ENCODE data around the gene SIGLEC1. TPM values are rescaled to one million over a fixed set of nuclear protein-coding genes. Genes with fewer than 3 reads are reported as not detected.

The SIGLEC1 gene
- total RNA-seq, 1 donor from 2014 or later, result 45.1 TPM

DNA sequence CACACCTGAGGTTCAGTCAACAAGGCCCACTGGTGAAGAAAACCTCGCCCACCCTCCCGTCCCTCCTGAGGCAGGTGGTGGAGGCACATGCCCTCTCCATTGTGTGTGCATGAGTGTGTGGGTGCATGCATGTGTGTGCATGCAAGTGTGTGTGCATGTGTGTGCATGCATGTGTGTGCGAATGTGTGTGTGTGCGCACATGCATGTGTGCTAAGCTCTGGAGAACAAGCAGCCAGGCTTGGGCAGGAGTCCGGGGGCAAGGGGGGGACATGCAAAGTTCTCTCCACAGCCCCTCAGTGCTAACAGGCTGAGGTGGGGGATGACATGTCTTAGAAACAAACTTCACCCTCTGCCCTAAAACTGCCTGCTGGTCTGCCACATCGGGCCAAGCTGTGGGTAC lies 17.0 kb upstream of the SIGLEC1 start:
- DNase-seq (ENCODE audit: low spot score), result no peak

DNA sequence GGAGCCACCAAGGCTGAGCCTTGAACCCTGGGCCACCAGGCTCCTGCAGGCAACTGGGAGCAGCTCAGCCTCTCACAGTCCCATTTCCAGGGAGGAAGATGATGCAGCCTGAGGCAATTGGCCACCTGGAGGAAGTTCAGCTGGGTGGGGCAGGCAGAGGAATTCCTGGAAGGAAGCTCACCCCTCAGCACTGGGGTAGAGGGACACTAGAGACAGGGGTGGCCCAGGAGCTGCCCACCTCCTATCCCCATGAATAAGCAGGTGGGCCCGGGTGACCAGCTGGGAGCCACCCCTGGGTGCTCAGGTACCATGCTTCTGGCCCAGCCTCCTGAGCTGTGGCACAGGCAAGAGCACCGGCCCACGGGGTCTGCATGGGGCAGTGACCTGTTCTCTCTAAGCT lies 16.5 kb upstream of the SIGLEC1 start:
- DNase-seq (ENCODE audit: low spot score), result no peak

DNA sequence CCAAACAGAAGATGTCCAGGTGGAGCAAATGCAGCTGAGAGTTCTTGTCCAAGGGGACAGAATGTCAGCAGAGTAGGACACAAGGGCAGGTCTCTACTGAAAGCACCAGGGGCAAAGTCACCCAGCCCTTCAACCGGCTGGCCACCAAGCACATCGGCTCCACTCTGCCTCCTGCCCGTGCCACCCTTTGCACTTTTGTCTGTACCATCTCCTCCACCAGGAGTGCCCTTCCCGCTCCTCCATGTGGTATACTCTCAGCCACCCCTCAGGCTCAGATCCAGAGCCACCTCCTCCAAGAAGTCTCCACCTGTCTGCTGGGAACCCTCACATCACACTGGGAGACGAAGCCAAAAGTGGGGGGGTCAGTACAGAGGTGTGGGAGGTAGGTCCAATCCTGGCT lies 16.0 kb upstream of the SIGLEC1 start:
- no peak for DNase-seq (ENCODE audit: low spot score)

DNA sequence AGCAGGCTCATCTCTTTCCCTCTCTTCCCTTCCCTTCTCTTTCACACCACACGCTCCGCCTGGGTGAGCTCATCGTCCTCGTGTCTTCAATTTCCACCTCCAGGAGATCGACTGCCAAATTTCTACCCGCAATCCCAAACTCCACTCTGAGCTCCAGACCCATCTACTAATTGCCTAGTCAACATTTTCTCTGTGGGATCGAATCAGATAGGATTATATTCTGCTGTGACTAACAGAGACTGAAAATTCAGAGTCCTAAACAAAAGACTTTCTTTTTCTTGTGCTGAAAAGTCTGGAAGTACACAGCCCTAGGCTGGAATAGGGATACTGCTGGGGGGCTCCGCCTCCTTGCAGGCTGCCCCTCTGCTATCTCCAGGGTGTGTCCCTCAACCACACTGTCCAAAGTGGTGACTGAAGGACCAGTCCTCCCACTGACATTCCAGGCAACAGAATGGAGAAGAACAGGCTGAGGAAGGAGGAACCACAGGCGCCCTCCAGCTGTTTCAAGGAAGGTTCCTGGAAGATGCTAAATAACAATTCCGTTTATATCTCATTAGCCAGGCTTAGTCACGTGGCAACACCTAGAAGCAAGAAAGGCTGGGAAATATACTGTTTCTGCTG lies 15.1 kb upstream of the SIGLEC1 start:
- no peak for DNase-seq (ENCODE audit: low spot score)

DNA sequence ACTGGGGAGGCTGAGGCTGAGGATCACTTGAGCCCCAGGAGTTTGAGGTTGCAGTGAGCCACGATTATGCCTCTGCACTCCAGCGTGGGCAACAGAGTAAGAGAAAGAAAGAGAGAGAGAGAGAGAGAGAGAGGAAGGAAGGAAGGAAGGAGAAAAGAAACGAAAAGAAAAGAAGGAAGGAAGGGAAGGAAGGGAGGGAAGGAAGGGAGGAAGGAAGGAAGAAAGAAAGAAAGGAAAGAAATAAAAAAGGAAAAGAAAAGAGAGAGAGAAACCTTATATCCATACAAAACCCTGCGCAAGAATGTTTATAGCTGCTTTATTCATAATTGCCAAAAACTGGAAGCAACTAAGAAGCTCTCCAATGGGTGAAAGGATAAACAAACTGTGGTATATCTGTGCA lies 12.0 kb upstream of the SIGLEC1 start:
- no peak for DNase-seq (ENCODE audit: low spot score)

DNA sequence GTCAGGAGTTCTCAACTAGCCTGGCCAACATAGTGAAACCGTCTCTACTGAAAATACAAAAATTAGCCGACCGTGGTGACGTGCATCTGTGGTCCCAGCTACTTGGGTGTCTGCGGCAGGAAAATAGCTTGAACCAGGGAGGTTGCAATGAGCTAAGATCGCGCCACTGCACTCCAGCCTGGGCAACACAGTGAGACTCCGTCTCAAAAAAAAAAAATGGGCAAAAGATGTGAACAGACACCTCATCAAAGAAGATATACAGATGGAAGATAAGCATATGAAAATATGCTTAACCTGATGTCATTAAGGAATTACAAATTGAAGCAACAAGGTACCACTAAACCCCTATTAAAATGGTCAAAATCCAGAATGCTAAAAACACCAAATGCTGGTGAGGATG lies 10.9 kb upstream of the SIGLEC1 start:
- DNase-seq (ENCODE audit: low spot score), result no peak

DNA sequence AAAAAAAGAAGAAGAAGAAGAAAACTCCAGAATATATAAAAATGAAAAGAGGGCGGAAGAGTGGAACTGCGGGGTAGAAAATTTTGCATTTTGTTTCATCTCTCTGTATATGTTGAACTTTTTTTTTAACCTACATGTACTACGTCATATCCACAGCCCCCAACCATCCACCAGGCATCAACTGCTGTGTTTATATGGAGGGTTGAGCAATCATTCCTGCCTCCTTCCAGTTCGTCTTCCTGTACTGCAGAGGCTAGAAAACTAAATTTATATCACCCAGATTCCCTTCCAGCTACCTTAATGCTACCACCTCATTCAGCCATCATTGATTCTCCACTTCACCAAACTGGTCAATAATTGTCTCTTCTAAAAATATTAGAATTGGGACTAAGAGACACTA lies 9.5 kb upstream of the SIGLEC1 start:
- no peak for DNase-seq (ENCODE audit: low spot score)

DNA sequence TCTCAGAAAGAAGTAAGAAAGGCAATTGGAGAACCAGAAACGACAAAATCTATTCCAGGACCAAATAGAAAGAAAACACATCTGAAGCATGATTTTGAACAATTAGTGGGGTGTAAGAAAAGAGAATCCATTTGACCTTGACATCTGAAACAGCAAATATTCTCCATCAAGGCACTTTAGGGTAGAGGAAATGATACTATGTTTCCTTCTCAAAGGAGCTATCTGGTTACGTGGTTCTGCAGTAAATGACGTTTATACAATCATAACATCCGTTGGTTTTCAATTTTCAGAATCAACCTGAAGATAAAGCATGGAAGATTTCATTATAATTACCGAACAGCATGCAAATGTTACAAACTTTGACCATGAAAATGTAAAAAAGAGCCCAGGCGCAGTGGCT lies 8.2 kb upstream of the SIGLEC1 start:
- DNase-seq (ENCODE audit: low spot score), result no peak

DNA sequence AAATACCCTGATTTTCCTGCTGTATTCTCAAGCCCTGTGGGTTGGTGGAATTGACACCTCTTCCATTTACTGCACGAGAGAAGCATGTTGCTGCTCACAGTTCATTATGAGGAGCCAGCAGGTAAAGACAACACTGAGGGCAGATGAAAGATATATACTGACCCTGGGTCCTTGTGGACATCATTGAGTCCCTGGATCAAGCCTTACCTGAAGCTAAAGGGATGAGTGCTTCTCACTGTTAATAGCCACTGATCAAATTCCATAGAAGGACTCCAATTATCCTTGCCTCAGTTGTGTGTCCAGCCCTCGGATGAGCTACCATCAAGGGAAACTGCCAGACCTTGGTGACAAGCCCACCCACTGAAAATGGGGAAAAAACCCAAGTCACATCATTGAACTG lies 7.7 kb upstream of the SIGLEC1 start:
- no peak for DNase-seq (ENCODE audit: low spot score)

DNA sequence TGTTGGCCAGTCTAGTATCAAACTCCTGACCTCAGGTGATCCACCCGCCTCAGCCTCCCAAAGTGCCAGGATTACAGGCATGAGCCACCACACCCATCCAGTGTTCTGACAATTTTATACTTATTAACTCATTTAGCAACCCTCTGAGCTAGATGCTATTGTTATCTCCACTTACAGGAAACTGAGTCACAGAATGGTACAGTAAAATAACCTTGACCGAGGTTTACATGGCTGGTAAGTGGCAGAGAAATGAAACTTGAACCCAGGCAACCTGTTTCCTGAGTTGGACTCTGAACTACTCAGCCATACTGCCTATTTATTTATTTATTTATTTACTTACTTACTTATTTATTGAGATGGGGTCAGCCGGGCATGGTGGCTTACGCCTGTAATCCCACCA lies 6.6 kb upstream of the SIGLEC1 start:
- no peak for DNase-seq (ENCODE audit: low spot score)

DNA sequence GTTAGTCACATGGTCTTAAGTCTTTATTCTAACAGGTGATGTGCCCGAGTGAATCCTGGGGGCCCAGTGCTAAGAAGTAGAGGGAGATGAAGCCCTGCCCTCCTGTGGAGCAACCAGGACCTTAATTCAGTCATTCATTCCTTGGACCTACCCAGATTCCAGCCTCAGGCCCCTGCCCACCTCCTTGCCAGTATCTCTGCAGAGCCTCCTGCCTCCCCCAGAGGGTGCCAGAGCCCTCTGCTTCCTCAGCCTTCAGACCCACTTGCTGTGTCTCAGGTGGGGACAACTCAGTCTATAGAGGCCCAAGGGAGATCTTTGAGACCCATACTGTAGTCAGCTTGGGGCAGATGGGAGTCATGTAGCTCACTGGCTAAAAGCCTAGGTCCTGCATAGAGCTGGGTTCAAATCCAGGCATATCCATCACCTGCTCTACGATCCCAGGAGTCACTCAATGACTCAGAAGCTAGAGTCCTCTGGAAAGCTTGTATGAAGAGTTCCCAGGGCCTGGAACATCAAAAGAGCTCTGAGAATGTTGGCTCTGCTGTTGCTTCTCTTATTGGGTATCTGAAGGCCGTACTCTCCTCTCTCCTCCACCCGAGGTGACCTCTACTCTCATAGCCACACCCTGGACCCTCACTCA lies 3.9 kb upstream of the SIGLEC1 start:
- no peak for DNase-seq (ENCODE audit: low spot score)

DNA sequence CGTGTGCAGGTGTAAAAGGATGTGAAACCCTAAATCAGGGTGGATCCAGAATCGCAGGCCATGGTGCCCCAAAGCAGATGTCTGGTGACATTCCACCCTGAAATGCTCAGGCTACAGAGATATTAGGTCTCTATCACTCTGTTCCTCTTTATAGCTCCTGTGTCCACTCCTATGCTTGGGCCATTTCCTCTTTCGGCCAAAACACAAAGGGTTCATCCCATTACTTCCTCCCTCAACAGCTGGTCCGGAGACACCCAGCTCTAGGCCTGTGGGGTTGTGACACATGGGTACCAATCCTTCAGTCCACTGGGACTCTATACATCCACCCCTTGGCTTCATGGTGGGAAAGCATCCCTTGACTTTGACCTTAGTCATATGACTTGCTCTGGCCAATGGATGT lies 1.7 kb upstream of the SIGLEC1 start:
- DNase-seq (ENCODE audit: low spot score), result no peak

DNA sequence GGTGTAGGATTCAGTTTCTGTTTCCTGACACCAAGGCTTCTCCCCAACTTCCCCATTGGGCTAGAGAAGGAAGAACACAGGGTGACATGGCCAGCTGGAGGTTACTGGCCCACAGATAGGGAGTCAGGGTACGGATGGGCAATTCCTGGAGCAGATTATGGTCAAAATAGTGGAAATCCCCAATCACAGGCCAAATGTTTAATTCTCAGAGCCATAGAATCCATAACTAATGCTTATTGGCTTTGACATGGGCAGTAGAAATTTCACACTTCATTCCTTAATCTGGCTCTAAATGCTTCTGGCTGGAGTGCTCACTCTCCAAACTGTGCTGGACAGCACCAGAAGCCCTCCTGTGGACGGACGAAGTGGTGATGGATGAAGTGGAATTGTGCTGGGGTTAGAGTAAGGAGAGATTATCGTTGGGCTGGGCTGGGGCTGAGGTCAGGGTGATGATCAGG lies 887 bp downstream of the SIGLEC1 start:
- no peak for DNase-seq (ENCODE audit: low spot score)

DNA sequence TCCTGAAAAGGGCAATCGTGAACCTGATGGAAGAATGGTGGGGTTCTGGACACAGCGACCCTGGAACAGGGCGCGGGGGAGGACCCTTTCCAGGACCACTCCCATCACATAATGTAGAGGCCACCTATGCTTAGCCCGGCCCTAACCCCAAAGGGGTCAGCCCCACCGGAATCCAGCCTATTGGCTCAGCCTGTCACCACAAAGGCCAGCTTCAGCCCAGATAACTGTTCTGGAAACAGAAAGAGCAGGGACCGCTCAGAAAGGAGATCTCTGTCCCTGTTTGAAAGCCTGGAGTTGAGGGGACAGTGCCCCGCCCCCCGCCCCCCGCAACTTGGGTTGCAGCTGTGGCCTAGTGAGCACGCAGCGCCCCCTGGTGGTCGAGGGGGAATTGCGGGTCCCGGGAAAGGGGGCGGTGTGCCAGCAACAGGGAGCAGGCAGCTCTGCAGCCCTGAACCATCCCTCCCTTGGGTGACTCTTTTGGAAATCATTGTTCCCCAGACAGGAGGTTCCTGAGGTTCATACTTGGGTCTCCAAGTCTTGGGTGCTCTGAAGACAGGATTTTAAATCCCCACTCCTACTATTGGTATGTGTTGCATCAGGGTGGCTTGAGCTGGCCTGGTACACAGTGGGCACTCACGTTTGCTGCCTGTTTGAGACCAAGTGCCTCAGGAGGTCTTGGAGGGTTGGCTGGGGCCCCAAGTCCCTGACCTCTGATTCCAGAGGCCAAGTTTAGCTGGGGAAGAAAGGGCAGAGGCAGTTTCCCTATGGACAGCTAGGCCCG lies 1.5 kb downstream of the SIGLEC1 start:
- peak; percentile 93 for DNase-seq (ENCODE audit: low spot score)

DNA sequence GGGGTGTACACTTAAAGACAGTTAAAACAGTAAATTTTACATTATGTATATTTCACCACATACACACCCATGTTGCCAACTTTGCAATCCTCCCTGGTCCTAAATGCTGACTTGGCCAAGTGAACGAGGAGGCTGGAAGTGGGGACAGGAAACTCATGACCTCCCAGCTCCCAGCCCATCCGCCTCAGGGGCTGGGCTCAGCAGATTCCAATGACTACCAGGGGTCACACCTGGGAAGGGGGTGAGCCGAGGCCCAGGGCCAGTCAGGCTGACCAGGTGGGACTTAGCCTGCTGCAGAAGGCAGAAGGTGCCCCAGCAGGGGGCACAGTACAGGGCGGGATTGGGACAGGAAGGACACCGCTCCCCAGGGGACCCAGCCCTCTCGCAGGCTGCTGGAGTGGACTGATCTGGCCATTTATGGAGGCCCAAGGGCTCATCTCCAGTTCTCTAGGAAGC lies 2.4 kb downstream of the SIGLEC1 start:
- DNase-seq (ENCODE audit: low spot score), result peak; percentile 81

DNA sequence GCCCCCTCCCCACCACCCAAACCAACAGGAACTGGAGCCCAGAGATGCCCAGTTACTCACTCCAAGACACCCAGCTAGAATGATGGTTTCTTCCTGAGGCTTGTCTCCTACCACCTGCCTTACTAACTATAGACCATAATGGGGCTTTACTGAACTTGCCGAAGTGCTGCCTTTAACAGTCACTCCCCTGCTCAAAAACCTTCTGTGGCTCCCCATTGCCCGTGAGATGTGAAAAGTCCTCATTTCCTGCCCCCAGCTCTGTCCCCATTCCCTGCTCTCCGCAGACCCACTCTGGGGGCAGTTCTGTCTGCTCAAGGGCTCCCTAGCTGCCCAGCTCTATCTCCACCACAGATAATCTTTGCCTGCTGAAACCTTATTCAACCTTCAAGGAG lies 4.9 kb downstream of the SIGLEC1 start:
- no peak for DNase-seq (ENCODE audit: low spot score)

DNA sequence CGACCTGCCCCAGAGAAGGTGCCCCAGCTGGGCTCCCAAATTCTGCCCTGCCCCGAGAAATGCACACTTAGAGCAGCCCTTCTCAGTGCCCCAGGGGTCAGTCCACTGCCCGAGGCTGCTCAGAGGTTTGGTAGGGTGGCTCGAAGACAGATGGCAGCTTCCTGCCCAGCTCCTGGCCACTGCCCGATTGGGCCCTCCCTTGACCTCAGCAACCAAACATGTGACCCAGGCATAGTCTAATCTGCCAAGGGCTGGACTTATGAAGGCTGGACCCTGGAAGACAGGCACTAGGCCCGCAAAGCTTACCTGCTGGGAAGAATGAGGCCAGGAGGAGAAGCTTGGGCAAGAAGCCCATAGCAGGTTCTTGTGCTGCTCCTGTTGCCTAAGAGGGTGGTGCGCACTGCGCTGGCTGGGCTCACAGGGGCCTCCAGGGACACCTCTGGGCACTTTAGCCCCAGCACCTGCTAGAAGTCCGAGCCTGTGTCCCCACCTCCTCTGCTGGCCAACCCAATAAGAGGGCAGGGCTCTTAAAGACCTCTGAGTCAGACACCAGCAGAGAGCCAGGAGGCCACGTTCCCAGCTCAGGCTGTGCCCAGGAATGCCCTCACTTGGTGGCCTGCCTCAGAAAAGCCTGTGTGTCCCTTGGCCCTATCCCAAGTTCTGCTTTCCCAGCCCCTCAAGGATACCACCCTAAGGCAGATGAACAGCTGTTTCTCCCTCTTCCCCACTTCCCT lies 5.5 kb downstream of the SIGLEC1 start:
- no peak for DNase-seq (ENCODE audit: low spot score)

DNA sequence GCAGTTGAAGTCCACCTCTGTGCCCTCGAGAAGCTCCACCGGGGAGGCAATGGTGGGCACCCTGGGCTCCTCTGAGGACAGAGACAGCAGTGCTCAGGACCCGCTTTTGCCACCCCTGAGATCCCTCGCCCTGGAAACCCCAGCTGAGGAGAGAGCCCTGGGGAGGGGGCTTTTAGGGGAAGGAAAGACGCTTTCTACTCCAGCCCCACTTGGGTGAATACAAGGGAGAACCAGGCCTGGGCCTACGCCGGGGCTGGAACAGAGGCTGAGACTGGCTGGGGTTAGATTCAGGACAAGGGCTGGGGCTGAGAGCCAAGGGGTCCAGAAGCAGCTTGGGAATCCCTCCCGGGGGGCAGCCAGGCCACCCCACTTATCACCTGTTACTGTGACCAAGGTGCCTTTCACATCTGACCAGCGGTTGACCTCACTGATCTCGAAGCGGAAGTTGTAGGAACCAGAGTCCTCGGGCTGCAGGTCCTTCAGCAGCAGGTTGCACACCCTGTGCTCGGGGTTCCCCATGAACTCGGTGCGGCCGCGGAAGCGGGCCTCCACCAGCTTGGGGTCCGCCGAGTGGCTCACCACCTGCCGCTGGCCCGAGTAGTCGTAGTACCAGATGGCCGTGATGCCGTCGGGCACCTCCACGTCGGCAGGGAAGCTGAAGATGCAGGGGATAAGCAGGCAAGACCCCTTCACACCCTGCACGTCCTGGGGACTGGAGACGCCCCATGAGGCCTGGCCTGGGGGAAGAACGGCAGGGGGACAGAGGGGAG lies 6.2 kb downstream of the SIGLEC1 start:
- DNase-seq (ENCODE audit: low spot score), result no peak

DNA sequence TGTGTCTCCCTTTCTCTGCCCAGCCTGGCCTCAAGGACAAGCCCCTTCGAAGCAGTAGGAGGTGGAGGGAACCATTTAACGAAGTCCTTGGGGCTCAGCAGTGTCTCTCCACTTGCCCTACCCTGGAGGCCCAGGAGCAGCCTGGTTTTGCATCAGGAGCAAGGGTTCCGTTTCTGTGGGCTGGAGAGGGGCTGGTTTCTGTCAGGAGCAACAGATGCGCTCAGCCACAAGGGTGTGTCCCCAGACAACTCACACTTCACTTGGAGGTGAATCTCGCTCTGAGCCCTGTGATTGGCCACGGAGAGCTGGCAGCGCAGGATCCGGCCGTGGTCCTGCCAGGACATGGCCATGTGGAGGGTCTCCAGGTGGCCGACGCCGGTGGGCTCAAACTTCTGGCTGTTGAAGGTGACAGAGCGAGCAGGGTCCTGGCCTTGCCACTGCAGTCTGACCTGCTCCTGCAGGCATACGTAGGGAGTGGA lies 6.9 kb downstream of the SIGLEC1 start:
- DNase-seq (ENCODE audit: low spot score), result no peak

DNA sequence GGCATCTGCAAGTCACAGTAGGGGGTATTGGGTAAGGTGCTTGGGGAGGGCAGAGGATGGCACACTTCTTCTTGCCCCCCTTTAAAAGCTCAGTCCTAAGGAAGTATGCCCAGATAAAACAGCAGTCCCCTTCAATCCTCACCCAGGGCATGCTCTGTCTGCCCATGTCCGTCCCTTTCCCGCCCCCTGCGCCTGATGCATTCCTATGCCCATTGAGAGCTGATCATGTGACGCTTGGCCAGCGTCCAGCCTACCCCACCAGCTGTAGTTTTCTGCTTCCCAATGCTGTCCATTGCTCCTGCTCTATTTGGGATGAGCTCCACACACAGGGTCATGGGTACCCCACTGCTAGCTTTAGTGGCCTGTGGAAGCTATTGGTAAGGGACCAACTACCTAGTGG lies 8.3 kb downstream of the SIGLEC1 start:
- no peak for DNase-seq (ENCODE audit: low spot score)

All from mesenteric fat pad (tissue), 1 donor.